GM19395 (cell line): ENCODE results near the gene MAP2K5.

ENCODE experiments used
- ATAC-seq: cut with Tn5 transposase; IDR thresholded peaks from one replicate; pipeline ENCODE4 v1.9.1; 2021; ENCODE audit warnings: mild to moderate bottlenecking, moderate library complexity; ENCODE audit not compliant: unreplicated experiment

MAP2K5 gene

GRCh38 chr15:67717776-67718175, 175.3 kb downstream of the MAP2K5 start:
- no peak for ATAC-seq

GRCh38 chr15:67719330-67719959, 176.9 kb downstream of the MAP2K5 start:
- no peak for ATAC-seq

GRCh38 chr15:67720556-67721175, 178.2 kb downstream of the MAP2K5 start:
- no peak for ATAC-seq

- no peak for ATAC-seq
Observed at GRCh38 chr15:67722030-67722817, 179.7 kb downstream of the MAP2K5 start.

- no peak for ATAC-seq
Observed at GRCh38 chr15:67723294-67724024, 181.0 kb downstream of the MAP2K5 start.

GRCh38 chr15:67724691-67725375, 182.3 kb downstream of the MAP2K5 start:
- no peak for ATAC-seq

- no peak for ATAC-seq
Observed at GRCh38 chr15:67730135-67730534, 187.6 kb downstream of the MAP2K5 start.

GRCh38 chr15:67731112-67731721, 188.7 kb downstream of the MAP2K5 start:
- no peak for ATAC-seq

GRCh38 chr15:67732164-67732563, 189.7 kb downstream of the MAP2K5 start:
- ATAC-seq = no peak

- no peak for ATAC-seq
Observed at GRCh38 chr15:67732671-67733374, 190.3 kb downstream of the MAP2K5 start.

- no peak for ATAC-seq
Observed at GRCh38 chr15:67735896-67736295, 193.4 kb downstream of the MAP2K5 start.

GRCh38 chr15:67736810-67737209, 194.3 kb downstream of the MAP2K5 start:
- ATAC-seq = no peak

- no peak for ATAC-seq
Observed at GRCh38 chr15:67738056-67738455, 195.6 kb downstream of the MAP2K5 start.

GRCh38 chr15:67740405-67740804, 197.9 kb downstream of the MAP2K5 start:
- no peak for ATAC-seq

- ATAC-seq = no peak
Observed at GRCh38 chr15:67741308-67741707, 198.8 kb downstream of the MAP2K5 start.

GRCh38 chr15:67743558-67743957, 201.1 kb downstream of the MAP2K5 start:
- ATAC-seq = no peak

- ATAC-seq = no peak
Observed at GRCh38 chr15:67744331-67745072, 202.0 kb downstream of the MAP2K5 start.

- ATAC-seq = no peak
Observed at GRCh38 chr15:67745073-67746006, 202.8 kb downstream of the MAP2K5 start.
